BE2C (cell line): Measurements from ENCODE around the gene LAD1. TPM values are rescaled to one million over a fixed set of nuclear protein-coding genes. Genes with fewer than 3 reads are reported as not detected.

Source experiments
- DNase-seq: peaks from one replicate; pipeline ENCODE4 v3.0.0-alpha.2; 2020
- H3K27me3 ChIP-seq: fragments of 250-450 bp; sonication (Bioruptor Pico); 2 replicates; pipeline ENCODE4 v1.5.1; 2020; ENCODE audit warnings: mild to moderate bottlenecking
- H3K36me3 ChIP-seq: fragments of 250-450 bp; sonication (Bioruptor Pico); 2 replicates; pipeline ENCODE4 v1.5.1; 2020; ENCODE audit warnings: mild to moderate bottlenecking
- H3K4me1 ChIP-seq: fragments of 250-450 bp; sonication (Bioruptor Pico); 2 replicates; pipeline ENCODE4 v1.5.1; 2020
- H3K4me3 ChIP-seq: 2 replicates; pipeline ENCODE4 v1.5.1; 2011; ENCODE audit warnings: low read depth, low read length
- H3K9me3 ChIP-seq: fragments of 250-450 bp; sonication (Bioruptor Pico); 2 replicates; pipeline ENCODE4 v1.5.1; 2020
- CTCF ChIP-seq: IDR thresholded peaks from 2 replicates; pipeline ENCODE4 v1.5.1; 2012; ENCODE audit warnings: mild to moderate bottlenecking, low read depth, low read length
- polyA plus RNA-seq: library from polyadenylated mRNA; unstranded; fragments of >200 nt; gene quantifications from one replicate; pipeline ENCODE4 v1.2.1, GENCODE V29; 2012; ENCODE audit warnings: low read depth, missing spikeins; ENCODE audit not compliant: insufficient read length, insufficient read depth

Gene LAD1
- polyA plus RNA-seq: not detected

- TF ChIP-seq CTCF: no peak
- DNase-seq: no peak
- Histone ChIP-seq H3K27me3 (no peaks in the 10 kb centered on the region), H3K9me3 (no peaks in the 10 kb centered on the region), H3K4me3 (no peak within 1 kb of the TSS), H3K4me1 (no peaks in the 10 kb centered on the region), H3K36me3 (no peaks in the 10 kb centered on the region)
Measured at GRCh38 chr1:201399018-201399351, at the start of gene LAD1. TSS of gene LAD1 (minus strand) at chr1:201399324. CDS start at chr1:201399306, 18 bp downstream.

GRCh38 chr1:201447903-201448871 lies 49.1 kb upstream of the LAD1 start:
- TF ChIP-seq CTCF: peak; percentile 80
- no peaks in the 10 kb centered on the region for H3K27me3 ChIP-seq
- H3K4me3 ChIP-seq: no peak overlapping the region

GRCh38 chr1:201445310-201445709 lies 46.2 kb upstream of the LAD1 start:
- Histone ChIP-seq H3K9me3 (no peaks in the 10 kb centered on the region), H3K4me3 (no peak overlapping the region), H3K27me3 (no peaks in the 10 kb centered on the region), H3K36me3 (no peaks in the 10 kb centered on the region), H3K4me1 (no peaks in the 10 kb centered on the region)
- no peak for DNase-seq
- TF ChIP-seq CTCF: no peak

More at GRCh38 chr1:201447903-201448871, 49.1 kb upstream of the LAD1 start:
- peak; percentile 65 for DNase-seq
- Histone ChIP-seq H3K4me1 (peaks cover 3% of the 10 kb centered on the region; the same call in 1 of the 2 replicates), H3K9me3 (no peaks in the 10 kb centered on the region), H3K36me3 (no peaks in the 10 kb centered on the region)

- H3K4me3 ChIP-seq: no peak overlapping the region
- H3K4me1 ChIP-seq: no peaks in the 10 kb centered on the region
- no peaks in the 10 kb centered on the region for H3K9me3 ChIP-seq
- no peaks in the 10 kb centered on the region for H3K36me3 ChIP-seq
- no peaks in the 10 kb centered on the region for H3K27me3 ChIP-seq
- TF ChIP-seq CTCF: no peak
- no peak for DNase-seq
Measured at GRCh38 chr1:201444792-201445191, 45.7 kb upstream of the LAD1 start.

GRCh38 chr1:201443747-201444146 lies 44.6 kb upstream of the LAD1 start:
- no peak for TF ChIP-seq CTCF
- DNase-seq: no peak
- H3K9me3 ChIP-seq: no peaks in the 10 kb centered on the region
- H3K4me3 ChIP-seq: no peak overlapping the region
- H3K4me1 ChIP-seq: no peaks in the 10 kb centered on the region
- no peaks in the 10 kb centered on the region for H3K27me3 ChIP-seq
- no peaks in the 10 kb centered on the region for H3K36me3 ChIP-seq

- Histone ChIP-seq H3K4me3 (no peak overlapping the region), H3K36me3 (no peaks in the 10 kb centered on the region), H3K27me3 (no peaks in the 10 kb centered on the region), H3K4me1 (no peaks in the 10 kb centered on the region; the same call in 1 of the 2 replicates), H3K9me3 (no peaks in the 10 kb centered on the region)
- no peak for TF ChIP-seq CTCF
- no peak for DNase-seq
Measured at GRCh38 chr1:201436969-201437368, 37.8 kb upstream of the LAD1 start.
